ENCODE measurements around the gene EGFL8. TPM values are rescaled to one million over a fixed set of nuclear protein-coding genes. Genes with fewer than 3 reads are reported as not detected.
A peak's percentile ranks its signal among the peaks of the same experiment; 100 is the strongest.

EGFL8 gene
- total and polyA plus RNA-seq, 2 of the 8 experiments (the other 6 are each of a cell fraction or from before 2014, with no cell fraction given), result 5.0 to 9.2 TPM

- TF ChIP-seq YY1 (IDR thresholded peaks at IDR 0.05; ENCODE audit: low read depth, low read length) (peak; percentile 93), TEAD4 (IDR thresholded peaks at IDR 0.05; ENCODE audit: low read depth, low read length) (no peak), KDM4A (IDR thresholded peaks at IDR 0.05; ENCODE audit: low read depth, low read length, severe bottlenecking) (no peak), SIRT6 (IDR thresholded peaks at IDR 0.05; ENCODE audit: low read length) (no peak), TAF1 (IDR thresholded peaks at IDR 0.05; ENCODE audit: low read depth, low read length) (peak; percentile 69), BRCA1 (IDR thresholded peaks at IDR 0.05; ENCODE audit: low read depth, low read length) (no peak), CEBPB (IDR thresholded peaks at IDR 0.05; ENCODE audit: low read depth, low read length) (no peak), PHF8 (conservative IDR thresholded peaks at IDR 0.05; ENCODE audit: low read depth, low read length) (peak; percentile 89), RFX5 (IDR thresholded peaks at IDR 0.05; ENCODE audit: borderline replicate concordance, low read depth, low read length) (0 out of 2 replicates have a peak, but pooled peaks have one; percentile 37), POLR2AphosphoS5 (IDR thresholded peaks at IDR 0.05; ENCODE audit: low read depth, low read length) (peak; percentile 76), CREB1 (IDR thresholded peaks at IDR 0.05) (peak; percentile 57; the same call in 1 of the 2 replicates), EP300 (IDR thresholded peaks at IDR 0.05; ENCODE audit: borderline replicate concordance in 1 of 2, low read depth in 2 of 2, low read length in 2 of 2) (no peak), TAF7 (optimal IDR thresholded peaks at IDR 0.05; ENCODE audit: borderline replicate concordance, low read depth, low read length) (peak; percentile 38), CBX8 (IDR thresholded peaks at IDR 0.05; ENCODE audit: borderline replicate concordance, low read depth, low read length) (no peak), GTF2F1 (IDR thresholded peaks at IDR 0.05; ENCODE audit: borderline replicate concordance, low read depth, low read length) (no peak; the same call in 1 of the 2 replicates), CHD2 (IDR thresholded peaks at IDR 0.05; ENCODE audit: low read length) (peak; percentile 73), SP1 (IDR thresholded peaks at IDR 0.05; ENCODE audit: low read depth, low read length) (peak; percentile 86; the same call in 1 of the 2 replicates), CHD1 (IDR thresholded peaks at IDR 0.05; ENCODE audit: low read depth, low read length) (0 out of 2 replicates have a peak, but pooled peaks have one; percentile 42), SRF (IDR thresholded peaks at IDR 0.05; ENCODE audit: low read depth, low read length) (no peak), E2F6 (IDR thresholded peaks at IDR 0.05) (no peak), TCF12 (IDR thresholded peaks at IDR 0.05; ENCODE audit: low read depth, low read length) (no peak), SP4 (IDR thresholded peaks at IDR 0.05; ENCODE audit: low read length) (peak; percentile 48), KDM1A (IDR thresholded peaks at IDR 0.05; ENCODE audit: borderline replicate concordance, low read length) (no peak), GABPA (IDR thresholded peaks at IDR 0.05; ENCODE audit: borderline replicate concordance, insufficient read depth, low read length) (no peak), POLR2A (IDR thresholded peaks at IDR 0.05; ENCODE audit: control extremely low read depth in 1 of 2, low read depth in 2 of 2, low read length in 2 of 2) (peak; percentile 52 to 86; a peak in 2 of 3 replicates), EGR1 (IDR thresholded peaks at IDR 0.05; ENCODE audit: borderline replicate concordance, low read depth, low read length) (no peak)
Measured at GRCh38 chr6:32127717-32128592, 36.4 kb upstream of the EGFL8 start, which contains the start of gene ATF6B (continued).

Measured in H1 (cell line).